ENCODE measurements around the gene PHRF1. TPM values are rescaled to one million over a fixed set of nuclear protein-coding genes. Genes with fewer than 3 reads are reported as not detected.
"Not testable (repeated sequence)": the region's sequence is repeated elsewhere in the genome, so short reads cannot be mapped to it uniquely, and the experiment has no call there.

The PHRF1 gene
- total RNA-seq, 1 experiment from 2014 or later = 48.9 TPM

DNA sequence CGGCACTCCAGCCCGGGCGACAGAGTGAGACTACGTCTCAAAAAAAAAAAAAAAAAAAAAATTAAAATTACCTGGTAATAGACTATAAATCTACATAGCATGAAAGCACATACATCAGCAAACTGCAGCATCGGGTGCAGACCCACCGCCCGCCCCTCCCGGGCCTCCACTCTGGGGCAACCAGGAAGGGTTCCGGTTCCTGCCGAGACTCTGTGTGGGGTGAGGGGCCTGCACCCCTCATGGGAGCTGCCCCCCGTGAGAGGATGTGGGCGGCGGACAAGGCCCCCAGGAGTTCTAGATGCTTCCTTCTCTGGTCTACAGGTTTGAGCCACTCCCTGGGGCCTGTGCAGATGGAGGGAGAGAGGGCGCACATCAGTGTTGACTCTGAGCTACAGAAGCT, 69.9 kb downstream of the PHRF1 start:
- H3K27me3 Mint-ChIP-seq (ENCODE audit: low read depth) = no peaks in the 10 kb centered on the region
- Histone ChIP-seq H4K20me1 (ENCODE audit: control insufficient read depth, insufficient read depth, insufficient read length) (no peaks in the 10 kb centered on the region), H3K4me2 (ENCODE audit: insufficient read depth, insufficient read length, low read length) (no peak overlapping the region), H2BK120ac (ENCODE audit: low read depth, low read length, poor library complexity, severe bottlenecking) (no peak overlapping the region), H3K27me3 (ENCODE audit: insufficient read depth, low read length) (no peaks in the 10 kb centered on the region), H3K79me2 (ENCODE audit: insufficient read depth, low read length) (no peaks in the 10 kb centered on the region), H3K14ac (ENCODE audit: insufficient read depth, low read length) (no peak overlapping the region; the same call in 1 of the 2 replicates), H3K9me3 (ENCODE audit: control insufficient read depth, low read depth, low read length) (no peaks in the 10 kb centered on the region), H3K18ac (ENCODE audit: insufficient read length, low read depth, low read length) (no peak overlapping the region), H2AFZ (ENCODE audit: low read length) (no peak overlapping the region), H3K4ac (ENCODE audit: low read depth, low read length) (no peak overlapping the region), H4K91ac (ENCODE audit: insufficient read length, low read depth, low read length) (no peak overlapping the region), H4K5ac (ENCODE audit: insufficient read length, low read depth, low read length) (no peak overlapping the region), H2BK12ac (ENCODE audit: insufficient read length, low read depth, low read length) (no peak overlapping the region), H3K23me2 (ENCODE audit: insufficient read length, low read depth, low read length, poor library complexity, severe bottlenecking) (no peaks in the 10 kb centered on the region), H2AK5ac (ENCODE audit: insufficient read length, low read length) (no peak overlapping the region), H3K23ac (ENCODE audit: insufficient read length, low read depth, low read length) (no peak overlapping the region), H2BK5ac (ENCODE audit: insufficient read length, low read length) (no peak overlapping the region), H3K4me1 (ENCODE audit: insufficient read depth, low read length) (no peaks in the 10 kb centered on the region), H3K9ac (ENCODE audit: extremely low read depth, insufficient read length, low read length) (no peak overlapping the region), H4K8ac (replicated peaks; ENCODE audit: insufficient read length, low read depth, low read length) (no peak overlapping the region), H3K27ac (ENCODE audit: insufficient read length, low read depth, low read length) (no peak overlapping the region), H2BK20ac (ENCODE audit: low read depth, low read length, poor library complexity, severe bottlenecking) (no peak overlapping the region), H3T11ph (ENCODE audit: low read length) (no peak overlapping the region), H2BK15ac (ENCODE audit: low read depth, low read length) (no peak overlapping the region), H3K56ac (ENCODE audit: insufficient read length, low read depth, low read length) (no peak overlapping the region), H3K79me1 (ENCODE audit: insufficient read depth, low read depth, low read length, poor library complexity, severe bottlenecking) (no peaks in the 10 kb centered on the region)
- no peak overlapping the region for H3K4me3 Mint-ChIP-seq
- no peaks in the 10 kb centered on the region for H3K9me3 Mint-ChIP-seq
- H3K4me1 Mint-ChIP-seq = peaks cover 2% of the 10 kb centered on the region in 2 experiments; a peak in 1 of 4 replicates
- peaks cover 7 to 51% (median 30%) of the 10 kb centered on the region in 3 experiments for H3K36me3 Mint-ChIP-seq (ENCODE audit: insufficient read depth in 1 of 3, low read depth in 3 of 3)
- no CpG with 5 or more reads among the region's 14 CpGs for WGBS (ENCODE audit: extremely low coverage, insufficient read length, low lambda C conversion rate)
- TF ChIP-seq, protein P1, sequence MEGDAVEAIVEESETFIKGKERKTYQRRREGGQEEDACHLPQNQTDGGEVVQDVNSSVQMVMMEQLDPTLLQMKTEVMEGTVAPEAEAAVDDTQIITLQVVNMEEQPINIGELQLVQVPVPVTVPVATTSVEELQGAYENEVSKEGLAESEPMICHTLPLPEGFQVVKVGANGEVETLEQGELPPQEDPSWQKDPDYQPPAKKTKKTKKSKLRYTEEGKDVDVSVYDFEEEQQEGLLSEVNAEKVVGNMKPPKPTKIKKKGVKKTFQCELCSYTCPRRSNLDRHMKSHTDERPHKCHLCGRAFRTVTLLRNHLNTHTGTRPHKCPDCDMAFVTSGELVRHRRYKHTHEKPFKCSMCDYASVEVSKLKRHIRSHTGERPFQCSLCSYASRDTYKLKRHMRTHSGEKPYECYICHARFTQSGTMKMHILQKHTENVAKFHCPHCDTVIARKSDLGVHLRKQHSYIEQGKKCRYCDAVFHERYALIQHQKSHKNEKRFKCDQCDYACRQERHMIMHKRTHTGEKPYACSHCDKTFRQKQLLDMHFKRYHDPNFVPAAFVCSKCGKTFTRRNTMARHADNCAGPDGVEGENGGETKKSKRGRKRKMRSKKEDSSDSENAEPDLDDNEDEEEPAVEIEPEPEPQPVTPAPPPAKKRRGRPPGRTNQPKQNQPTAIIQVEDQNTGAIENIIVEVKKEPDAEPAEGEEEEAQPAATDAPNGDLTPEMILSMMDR (conservative IDR thresholded peaks at IDR 0.05) = no peak
- no peak overlapping the region for H3K27ac Mint-ChIP-seq
- DNase-seq = no peak

DNA sequence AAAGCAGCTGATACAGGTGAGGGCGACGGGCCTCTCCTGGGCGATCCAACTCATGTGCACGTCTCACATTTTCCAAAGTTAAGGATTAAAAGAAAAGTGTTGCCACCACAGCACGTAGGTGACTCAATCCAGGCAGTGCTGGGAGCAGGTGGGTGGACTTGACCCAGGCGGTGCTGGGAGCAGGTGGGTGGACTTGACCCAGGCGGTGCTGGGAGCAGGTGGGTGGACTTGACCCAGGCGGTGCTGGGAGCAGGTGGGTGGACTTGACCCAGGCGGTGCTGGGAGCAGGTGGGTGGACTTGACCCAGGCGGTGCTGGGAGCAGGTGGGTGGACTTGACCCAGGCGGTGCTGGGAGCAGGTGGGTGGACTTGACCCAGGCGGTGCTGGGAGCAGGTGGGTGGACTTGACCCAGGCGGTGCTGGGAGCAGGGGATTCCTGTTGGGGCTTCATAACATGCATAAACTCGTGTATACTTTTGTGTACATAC, 71.4 kb downstream of the PHRF1 start:
- H2BK20ac ChIP-seq (ENCODE audit: low read depth, low read length, poor library complexity, severe bottlenecking); H2BK5ac ChIP-seq (ENCODE audit: insufficient read length, low read length); H2AK5ac ChIP-seq (ENCODE audit: insufficient read length, low read length); H3T11ph ChIP-seq (ENCODE audit: low read length); H4K8ac ChIP-seq (replicated peaks; ENCODE audit: insufficient read length, low read depth, low read length); H2AFZ ChIP-seq (ENCODE audit: low read length); H2BK15ac ChIP-seq (ENCODE audit: low read depth, low read length); H3K27me3 ChIP-seq (ENCODE audit: insufficient read depth, low read length); H2BK120ac ChIP-seq (ENCODE audit: low read depth, low read length, poor library complexity, severe bottlenecking); H3K14ac ChIP-seq (ENCODE audit: insufficient read depth, low read length); H3K27ac Mint-ChIP-seq; DNase-seq; H3K9me3 Mint-ChIP-seq; H3K27ac ChIP-seq (ENCODE audit: insufficient read length, low read depth, low read length); H3K9ac ChIP-seq (ENCODE audit: extremely low read depth, insufficient read length, low read length); H3K79me1 ChIP-seq (ENCODE audit: insufficient read depth, low read depth, low read length, poor library complexity, severe bottlenecking); H3K4ac ChIP-seq (ENCODE audit: low read depth, low read length); H3K23me2 ChIP-seq (ENCODE audit: insufficient read length, low read depth, low read length, poor library complexity, severe bottlenecking); H3K4me1 ChIP-seq (ENCODE audit: insufficient read depth, low read length); H4K20me1 ChIP-seq (ENCODE audit: control insufficient read depth, insufficient read depth, insufficient read length); H2BK12ac ChIP-seq (ENCODE audit: insufficient read length, low read depth, low read length); H4K91ac ChIP-seq (ENCODE audit: insufficient read length, low read depth, low read length); H3K23ac ChIP-seq (ENCODE audit: insufficient read length, low read depth, low read length); H3K4me2 ChIP-seq (ENCODE audit: insufficient read depth, insufficient read length, low read length); H3K9me3 ChIP-seq (ENCODE audit: control insufficient read depth, low read depth, low read length); H3K18ac ChIP-seq (ENCODE audit: insufficient read length, low read depth, low read length); H3K27me3 Mint-ChIP-seq (ENCODE audit: low read depth); H3K79me2 ChIP-seq (ENCODE audit: insufficient read depth, low read length); H3K56ac ChIP-seq (ENCODE audit: insufficient read length, low read depth, low read length); H3K4me3 Mint-ChIP-seq; H3K4me1 Mint-ChIP-seq; H4K5ac ChIP-seq (ENCODE audit: insufficient read length, low read depth, low read length): not testable (repeated sequence)
- peaks cover 19 to 58% (median 41%) of the 10 kb centered on the region in 3 experiments for H3K36me3 Mint-ChIP-seq (ENCODE audit: insufficient read depth in 1 of 3, low read depth in 3 of 3)
- no CpG with 5 or more reads among the region's 14 CpGs for WGBS (ENCODE audit: extremely low coverage, insufficient read length, low lambda C conversion rate)
